Measurements from ENCODE around the gene WIPF3. TPM values are rescaled to one million over a fixed set of nuclear protein-coding genes. Genes with fewer than 3 reads are reported as not detected.

Gene WIPF3
- total and polyA plus RNA-seq, 2 of the 4 experiments (the other 2 are of a cell fraction): not detected

DNA sequence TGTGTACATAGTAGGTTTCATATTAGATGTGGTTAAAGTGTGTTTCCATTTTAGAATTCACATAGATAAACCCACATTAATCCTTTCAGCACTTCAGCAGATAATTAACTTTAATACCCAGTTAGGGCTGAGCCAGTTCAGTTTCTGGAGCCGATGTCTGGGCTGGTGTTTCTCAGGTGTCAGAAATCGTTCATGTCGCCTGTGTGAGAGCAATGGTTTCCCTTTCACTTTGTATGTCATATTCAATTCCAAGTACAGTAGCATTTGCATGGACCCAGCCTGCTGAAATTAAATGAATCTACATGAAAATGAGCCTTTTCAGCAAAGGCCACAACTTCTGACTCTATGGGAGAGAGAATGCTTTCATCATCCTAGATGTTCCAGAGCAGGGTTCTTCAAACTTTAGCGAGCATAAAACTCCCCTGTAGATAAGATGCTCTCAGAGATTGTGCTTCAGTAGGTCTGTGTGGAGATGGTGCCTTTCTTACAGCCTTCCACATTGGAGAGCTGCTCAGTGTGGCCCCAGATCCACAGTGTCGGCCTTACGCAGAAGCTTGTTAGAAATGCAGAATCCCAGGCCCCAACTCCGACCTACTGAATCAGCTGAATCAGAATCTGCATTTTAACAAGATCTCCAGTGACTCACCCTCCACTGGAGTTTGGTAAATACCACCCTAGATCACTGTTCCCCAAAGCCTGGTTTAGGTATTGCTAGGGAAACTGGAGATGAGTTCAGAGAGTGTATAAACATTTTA is 19.6 kb downstream of the WIPF3 start:
- Histone ChIP-seq H3K36me3 (ENCODE audit: control insufficient read depth, insufficient read depth, low read length) (no peaks in the 10 kb centered on the region), H3K4me3 (ENCODE audit: insufficient read depth, low read depth, low read length) (no peak overlapping the region), H3K9me1 (ENCODE audit: insufficient read depth, low read length) (no peaks in the 10 kb centered on the region), H3K14ac (replicated peaks; ENCODE audit: low read depth, low read length) (no peak overlapping the region), H2BK20ac (ENCODE audit: low read depth, low read length) (no peak overlapping the region), H3K9me3 (ENCODE audit: control insufficient read depth, insufficient read depth, low read length) (no peaks in the 10 kb centered on the region), H2AFZ (replicated peaks; ENCODE audit: low read length, poor library complexity) (no peak overlapping the region), H4K5ac (ENCODE audit: low read depth, low read length) (no peak overlapping the region), H3K4ac (ENCODE audit: low read depth, low read length) (no peak overlapping the region), H3K18ac (ENCODE audit: low read depth, low read length) (no peak overlapping the region), H3K4me1 (ENCODE audit: control insufficient read depth, insufficient read depth, low read length) (no peaks in the 10 kb centered on the region), H4K91ac (ENCODE audit: insufficient read depth, low read depth, low read length) (no peak overlapping the region), H3K4me2 (ENCODE audit: low read depth, low read length) (no peak overlapping the region), H2BK5ac (ENCODE audit: low read depth, low read length, poor library complexity, severe bottlenecking) (no peak overlapping the region), H3K27ac (ENCODE audit: insufficient read depth, low read length) (no peak overlapping the region), H3K79me1 (ENCODE audit: low read depth in 1 of 2, low read length in 2 of 2) (no peaks in the 10 kb centered on the region), H2AK5ac (ENCODE audit: low read depth, low read length) (no peak overlapping the region), H2BK15ac (ENCODE audit: low read depth, low read length) (no peak overlapping the region), H3K23ac (ENCODE audit: low read depth, low read length) (no peak overlapping the region), H2BK120ac (ENCODE audit: low read depth, low read length) (no peak overlapping the region), H4K20me1 (ENCODE audit: insufficient read depth, low read length) (no peaks in the 10 kb centered on the region), H3K56ac (ENCODE audit: extremely low read depth, insufficient read depth, low read length) (no peak overlapping the region), H3K9ac (ENCODE audit: low read depth, low read length) (no peak overlapping the region), H3K27me3 (ENCODE audit: control insufficient read depth, insufficient read depth, low read length) (peaks cover 5% of the 10 kb centered on the region), H4K8ac (ENCODE audit: low read depth in 2 of 2, low read length in 2 of 2) (no peak overlapping the region), H2AK9ac (replicated peaks; ENCODE audit: low read depth, low read length, poor library complexity) (no peak overlapping the region)
- CTCF ChIA-PET: no interaction called here
- in situ Hi-C loops (cut with MboI; ENCODE audit: low sequenced_read_pairs) (no loop called here), dilution Hi-C loops (cut with HindIII; ENCODE audit: low sequenced_read_pairs, unreplicated experiment) (no loop called here), intact Hi-C loops (cut with micrococcal nuclease) (no loop called here)
- POLR2A ChIA-PET (ENCODE audit: unreplicated experiment): no interaction called here
- 67% methylated on average over 1 of the region's 7 CpGs; no CpG with 5 or more reads in 1 of the 2 experiments for WGBS, 2 experiments (ENCODE audit: extremely low coverage in 2 of 2, insufficient read length in 1 of 2)
- TF ChIP-seq CHD1 (IDR thresholded peaks at IDR 0.05; ENCODE audit: low read depth, low read length): no peak
- no peak for TF ChIP-seq NFE2L2 (IDR thresholded peaks at IDR 0.05; ENCODE audit: low read depth, low read length)
- TF ChIP-seq SMC3 (IDR thresholded peaks at IDR 0.05; ENCODE audit: low read depth, low read length): no peak
- no peak for TF ChIP-seq CEBPB (IDR thresholded peaks at IDR 0.05; ENCODE audit: low read depth, low read length)
- no peak for TF ChIP-seq MXI1 (IDR thresholded peaks at IDR 0.05; ENCODE audit: borderline replicate concordance, low read depth, low read length)
- TF ChIP-seq, protein P1, sequence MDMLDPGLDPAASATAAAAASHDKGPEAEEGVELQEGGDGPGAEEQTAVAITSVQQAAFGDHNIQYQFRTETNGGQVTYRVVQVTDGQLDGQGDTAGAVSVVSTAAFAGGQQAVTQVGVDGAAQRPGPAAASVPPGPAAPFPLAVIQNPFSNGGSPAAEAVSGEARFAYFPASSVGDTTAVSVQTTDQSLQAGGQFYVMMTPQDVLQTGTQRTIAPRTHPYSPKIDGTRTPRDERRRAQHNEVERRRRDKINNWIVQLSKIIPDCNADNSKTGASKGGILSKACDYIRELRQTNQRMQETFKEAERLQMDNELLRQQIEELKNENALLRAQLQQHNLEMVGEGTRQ (IDR thresholded peaks at IDR 0.05; ENCODE audit: low read depth, low read length): no peak
- TF ChIP-seq BHLHE40 (IDR thresholded peaks at IDR 0.05; ENCODE audit: low read depth, low read length): no peak
- TF ChIP-seq, protein P2, sequence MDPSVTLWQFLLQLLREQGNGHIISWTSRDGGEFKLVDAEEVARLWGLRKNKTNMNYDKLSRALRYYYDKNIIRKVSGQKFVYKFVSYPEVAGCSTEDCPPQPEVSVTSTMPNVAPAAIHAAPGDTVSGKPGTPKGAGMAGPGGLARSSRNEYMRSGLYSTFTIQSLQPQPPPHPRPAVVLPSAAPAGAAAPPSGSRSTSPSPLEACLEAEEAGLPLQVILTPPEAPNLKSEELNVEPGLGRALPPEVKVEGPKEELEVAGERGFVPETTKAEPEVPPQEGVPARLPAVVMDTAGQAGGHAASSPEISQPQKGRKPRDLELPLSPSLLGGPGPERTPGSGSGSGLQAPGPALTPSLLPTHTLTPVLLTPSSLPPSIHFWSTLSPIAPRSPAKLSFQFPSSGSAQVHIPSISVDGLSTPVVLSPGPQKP (IDR thresholded peaks at IDR 0.05; ENCODE audit: borderline replicate concordance, low read depth, low read length): no peak
- TF ChIP-seq RFX5 (IDR thresholded peaks at IDR 0.05; ENCODE audit: low read depth, low read length): no peak
- no peak for TF ChIP-seq RCOR1 (IDR thresholded peaks at IDR 0.05; ENCODE audit: insufficient replicate concordance, low read length)
- TF ChIP-seq MAZ (IDR thresholded peaks at IDR 0.05; ENCODE audit: borderline replicate concordance, low read depth, low read length): no peak
- TF ChIP-seq FOS (IDR thresholded peaks at IDR 0.05; ENCODE audit: low read depth, low read length): no peak
- TF ChIP-seq RAD21 (IDR thresholded peaks at IDR 0.05; ENCODE audit: low read length): no peak
- TF ChIP-seq MAFK (IDR thresholded peaks at IDR 0.05; ENCODE audit: low read depth, low read length): no peak
- DNase-seq (no peak), ATAC-seq (ENCODE audit: low read depth) (no peak)
- no TSS peak for BruUV-seq (replicated peaks)

Measured in IMR-90 (cell line).